GM18861 (cell line): ENCODE results near the gene GSTT4.
"Not testable (repeated sequence)": the region's sequence is repeated elsewhere in the genome, so short reads cannot be mapped to it uniquely, and the experiment has no call there.

Experiments
- ATAC-seq: cut with Tn5 transposase; IDR thresholded peaks from one replicate; pipeline ENCODE4 v1.9.1; 2021; ENCODE audit not compliant: unreplicated experiment

Gene GSTT4

GRCh38 chr22:23954193-23954990, 50.9 kb downstream of the GSTT4 start:
- ATAC-seq: not testable (repeated sequence)

DNA sequence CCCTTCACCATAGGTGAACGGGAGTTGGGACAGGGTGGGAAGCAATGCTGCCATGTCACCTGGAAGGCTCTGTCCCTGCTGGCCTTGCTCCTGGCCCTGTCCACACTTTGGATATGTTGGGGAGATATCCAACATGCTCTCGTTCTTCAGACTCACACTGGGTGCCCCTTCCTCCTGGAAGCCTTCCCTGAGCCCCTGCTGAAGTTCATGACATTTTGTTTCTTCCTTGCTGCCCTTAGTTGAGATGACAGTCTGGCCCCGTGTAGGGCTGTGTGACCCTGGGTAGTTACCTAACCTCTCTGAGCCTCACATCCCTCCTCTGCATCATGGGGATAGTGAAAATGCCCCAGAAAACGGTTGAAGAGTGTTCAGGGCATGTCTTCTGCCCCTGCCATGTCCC, 51.8 kb downstream of the GSTT4 start:
- ATAC-seq: not testable (repeated sequence)

DNA sequence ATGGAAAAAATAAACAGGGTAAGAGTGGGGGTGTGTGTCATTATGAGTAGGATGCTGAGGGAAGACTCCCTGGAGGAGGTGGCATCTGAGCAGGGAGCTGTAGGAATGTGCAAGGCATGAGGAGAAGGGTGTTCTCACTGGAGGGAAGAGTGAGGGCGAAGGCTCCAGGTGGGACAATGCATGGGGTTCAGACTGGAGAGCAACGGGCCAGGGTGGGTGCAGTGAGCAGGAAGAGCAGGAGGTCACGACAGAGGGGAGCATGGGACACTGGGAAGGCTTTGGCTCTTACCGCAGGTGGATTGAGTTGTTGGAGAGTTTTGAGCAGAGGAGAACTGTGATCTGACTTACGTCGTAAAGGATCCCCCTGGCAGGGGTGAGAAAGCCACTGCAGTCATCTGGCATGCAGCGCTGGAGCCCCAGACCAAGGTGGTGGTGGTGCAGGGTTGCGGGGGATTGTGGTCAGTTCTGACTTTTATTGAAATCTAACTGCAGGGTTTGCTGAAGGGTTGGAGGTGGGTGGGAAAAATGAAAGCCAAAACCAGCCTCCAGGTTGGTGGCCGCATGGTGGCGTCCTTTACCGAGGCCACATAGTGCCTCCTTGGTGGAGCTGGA, 52.4 kb downstream of the GSTT4 start:
- ATAC-seq: not testable (repeated sequence)

- ATAC-seq: not testable (repeated sequence)
Observed at GRCh38 chr22:23951383-23951782, 53.9 kb downstream of the GSTT4 start.

DNA sequence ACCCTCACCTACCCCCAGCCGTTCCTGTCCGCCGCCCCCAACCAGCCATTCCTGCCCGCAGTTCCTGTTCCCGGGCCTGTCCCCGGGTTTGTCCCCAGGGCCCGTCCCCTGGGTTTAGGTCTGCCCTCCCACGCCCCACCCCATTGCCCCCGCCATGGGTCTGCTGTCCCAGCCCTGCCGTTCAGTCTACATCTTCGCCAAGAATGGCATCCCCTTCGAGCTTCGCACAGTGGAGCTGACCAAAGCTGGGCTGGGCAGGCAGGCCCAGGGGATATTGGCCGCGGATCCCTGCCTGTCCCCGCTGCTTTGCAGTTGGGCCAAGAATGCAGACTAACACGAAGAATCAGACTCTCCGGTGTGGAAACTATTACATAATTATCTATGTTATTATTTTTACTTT, 55.5 kb downstream of the GSTT4 start:
- ATAC-seq: not testable (repeated sequence)
